Measurements from ENCODE around the gene ENOSF1. TPM values are rescaled to one million over a fixed set of nuclear protein-coding genes. Genes with fewer than 3 reads are reported as not detected.
A peak's percentile ranks its signal among the peaks of the same experiment; 100 is the strongest.

ENOSF1 gene
- total and polyA plus RNA-seq, 2 of the 13 experiments (the other 11 are each of a cell fraction or from before 2014, with no cell fraction given) = 37.6 to 40.1 TPM

DNA sequence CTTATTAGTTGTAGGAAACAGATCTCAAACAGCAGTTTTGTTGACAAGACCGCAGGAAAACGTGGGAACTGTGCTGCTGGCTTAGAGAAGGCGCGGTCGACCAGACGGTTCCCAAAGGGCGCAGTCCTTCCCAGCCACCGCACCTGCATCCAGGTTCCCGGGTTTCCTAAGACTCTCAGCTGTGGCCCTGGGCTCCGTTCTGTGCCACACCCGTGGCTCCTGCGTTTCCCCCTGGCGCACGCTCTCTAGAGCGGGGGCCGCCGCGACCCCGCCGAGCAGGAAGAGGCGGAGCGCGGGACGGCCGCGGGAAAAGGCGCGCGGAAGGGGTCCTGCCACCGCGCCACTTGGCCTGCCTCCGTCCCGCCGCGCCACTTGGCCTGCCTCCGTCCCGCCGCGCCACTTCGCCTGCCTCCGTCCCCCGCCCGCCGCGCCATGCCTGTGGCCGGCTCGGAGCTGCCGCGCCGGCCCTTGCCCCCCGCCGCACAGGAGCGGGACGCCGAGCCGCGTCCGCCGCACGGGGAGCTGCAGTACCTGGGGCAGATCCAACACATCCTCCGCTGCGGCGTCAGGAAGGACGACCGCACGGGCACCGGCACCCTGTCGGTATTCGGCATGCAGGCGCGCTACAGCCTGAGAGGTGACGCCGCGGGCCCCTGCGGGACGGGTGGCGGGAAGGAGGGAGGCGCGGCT lies 55.0 kb downstream of the ENOSF1 start, which contains the start of gene TYMS (continued):
- TF ChIP-seq, protein P1, sequence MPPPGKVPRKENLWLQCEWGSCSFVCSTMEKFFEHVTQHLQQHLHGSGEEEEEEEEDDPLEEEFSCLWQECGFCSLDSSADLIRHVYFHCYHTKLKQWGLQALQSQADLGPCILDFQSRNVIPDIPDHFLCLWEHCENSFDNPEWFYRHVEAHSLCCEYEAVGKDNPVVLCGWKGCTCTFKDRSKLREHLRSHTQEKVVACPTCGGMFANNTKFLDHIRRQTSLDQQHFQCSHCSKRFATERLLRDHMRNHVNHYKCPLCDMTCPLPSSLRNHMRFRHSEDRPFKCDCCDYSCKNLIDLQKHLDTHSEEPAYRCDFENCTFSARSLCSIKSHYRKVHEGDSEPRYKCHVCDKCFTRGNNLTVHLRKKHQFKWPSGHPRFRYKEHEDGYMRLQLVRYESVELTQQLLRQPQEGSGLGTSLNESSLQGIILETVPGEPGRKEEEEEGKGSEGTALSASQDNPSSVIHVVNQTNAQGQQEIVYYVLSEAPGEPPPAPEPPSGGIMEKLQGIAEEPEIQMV (CRISPR knock-in tag; IDR thresholded peaks at IDR 0.05; ENCODE audit: low read depth) = no peak
- TF ChIP-seq REL (CRISPR knock-in tag; conservative IDR thresholded peaks at IDR 0.05) (0 out of 2 replicates have a peak, but pooled peaks have one; percentile 2), SRY (CRISPR knock-in tag; IDR thresholded peaks at IDR 0.05) (peak; percentile 46), HNRNPLL (IDR thresholded peaks at IDR 0.05; ENCODE audit: low read depth, low read length, poor library complexity, severe bottlenecking) (no peak), ZNF143 (CRISPR knock-in tag; IDR thresholded peaks at IDR 0.05) (no peak), ZNF431 (CRISPR knock-in tag; IDR thresholded peaks at IDR 0.05; ENCODE audit: borderline replicate concordance, low read depth) (no peak), ZNF614 (CRISPR knock-in tag; IDR thresholded peaks at IDR 0.05; ENCODE audit: borderline replicate concordance) (0 out of 2 replicates have a peak, but pooled peaks have one; percentile 19), ZNF121 (CRISPR knock-in tag; IDR thresholded peaks at IDR 0.05) (no peak), ZNF44 (CRISPR knock-in tag; IDR thresholded peaks at IDR 0.05) (no peak), YEATS4 (CRISPR knock-in tag; IDR thresholded peaks at IDR 0.05; ENCODE audit: borderline replicate concordance) (peak; percentile 71), ZNF782 (CRISPR knock-in tag; IDR thresholded peaks at IDR 0.05; ENCODE audit: borderline replicate concordance) (no peak; the same call in 1 of the 2 replicates), DNMT3B (CRISPR knock-in tag; conservative IDR thresholded peaks at IDR 0.05) (no peak), CCAR2 (optimal IDR thresholded peaks at IDR 0.05; ENCODE audit: low read depth, low read length) (no peak), ZNF292 (CRISPR knock-in tag; IDR thresholded peaks at IDR 0.05; ENCODE audit: borderline replicate concordance, low read depth) (peak; percentile 37; the same call in 1 of the 2 replicates), KDM5A (IDR thresholded peaks at IDR 0.05; ENCODE audit: borderline replicate concordance, low read length) (peak; percentile 37; the same call in 1 of the 2 replicates), TGIF2 (CRISPR knock-in tag; IDR thresholded peaks at IDR 0.05) (no peak), ZNF12 (CRISPR knock-in tag; IDR thresholded peaks at IDR 0.05) (no peak), ZNF10 (CRISPR knock-in tag; IDR thresholded peaks at IDR 0.05; ENCODE audit: borderline replicate concordance, low read depth) (no peak), ZNF3 (CRISPR knock-in tag; IDR thresholded peaks at IDR 0.05) (no peak), MZF1 (CRISPR knock-in tag; IDR thresholded peaks at IDR 0.05; ENCODE audit: borderline replicate concordance) (no peak)
- TF ChIP-seq, protein P2, sequence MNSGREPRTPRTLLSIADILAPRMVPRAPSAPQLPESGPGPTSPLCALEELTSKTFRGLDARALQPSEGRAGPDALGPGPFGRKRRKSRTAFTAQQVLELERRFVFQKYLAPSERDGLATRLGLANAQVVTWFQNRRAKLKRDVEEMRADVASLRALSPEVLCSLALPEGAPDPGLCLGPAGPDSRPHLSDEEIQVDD (CRISPR knock-in tag; IDR thresholded peaks at IDR 0.05; ENCODE audit: borderline replicate concordance) = no peak
- TF ChIP-seq, protein P3, sequence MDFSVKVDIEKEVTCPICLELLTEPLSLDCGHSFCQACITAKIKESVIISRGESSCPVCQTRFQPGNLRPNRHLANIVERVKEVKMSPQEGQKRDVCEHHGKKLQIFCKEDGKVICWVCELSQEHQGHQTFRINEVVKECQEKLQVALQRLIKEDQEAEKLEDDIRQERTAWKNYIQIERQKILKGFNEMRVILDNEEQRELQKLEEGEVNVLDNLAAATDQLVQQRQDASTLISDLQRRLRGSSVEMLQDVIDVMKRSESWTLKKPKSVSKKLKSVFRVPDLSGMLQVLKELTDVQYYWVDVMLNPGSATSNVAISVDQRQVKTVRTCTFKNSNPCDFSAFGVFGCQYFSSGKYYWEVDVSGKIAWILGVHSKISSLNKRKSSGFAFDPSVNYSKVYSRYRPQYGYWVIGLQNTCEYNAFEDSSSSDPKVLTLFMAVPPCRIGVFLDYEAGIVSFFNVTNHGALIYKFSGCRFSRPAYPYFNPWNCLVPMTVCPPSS (IDR thresholded peaks at IDR 0.05) = no peak
- TF ChIP-seq, protein P4, sequence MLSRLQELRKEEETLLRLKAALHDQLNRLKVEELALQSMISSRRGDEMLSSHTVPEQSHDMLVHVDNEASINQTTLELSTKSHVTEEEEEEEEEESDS (CRISPR knock-in tag; IDR thresholded peaks at IDR 0.05; ENCODE audit: borderline replicate concordance) = peak; percentile 54; the same call in 1 of the 2 replicates
- TF ChIP-seq, protein P5, sequence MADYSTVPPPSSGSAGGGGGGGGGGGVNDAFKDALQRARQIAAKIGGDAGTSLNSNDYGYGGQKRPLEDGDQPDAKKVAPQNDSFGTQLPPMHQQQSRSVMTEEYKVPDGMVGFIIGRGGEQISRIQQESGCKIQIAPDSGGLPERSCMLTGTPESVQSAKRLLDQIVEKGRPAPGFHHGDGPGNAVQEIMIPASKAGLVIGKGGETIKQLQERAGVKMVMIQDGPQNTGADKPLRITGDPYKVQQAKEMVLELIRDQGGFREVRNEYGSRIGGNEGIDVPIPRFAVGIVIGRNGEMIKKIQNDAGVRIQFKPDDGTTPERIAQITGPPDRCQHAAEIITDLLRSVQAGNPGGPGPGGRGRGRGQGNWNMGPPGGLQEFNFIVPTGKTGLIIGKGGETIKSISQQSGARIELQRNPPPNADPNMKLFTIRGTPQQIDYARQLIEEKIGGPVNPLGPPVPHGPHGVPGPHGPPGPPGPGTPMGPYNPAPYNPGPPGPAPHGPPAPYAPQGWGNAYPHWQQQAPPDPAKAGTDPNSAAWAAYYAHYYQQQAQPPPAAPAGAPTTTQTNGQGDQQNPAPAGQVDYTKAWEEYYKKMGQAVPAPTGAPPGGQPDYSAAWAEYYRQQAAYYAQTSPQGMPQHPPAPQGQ (CRISPR knock-in tag; IDR thresholded peaks at IDR 0.05; ENCODE audit: borderline replicate concordance) = no peak

Data from HepG2 (cell line).